Measurements from ENCODE around the gene RBFOX2. TPM values are rescaled to one million over a fixed set of nuclear protein-coding genes. Genes with fewer than 3 reads are reported as not detected.

The RBFOX2 gene
- total RNA-seq, 2 experiments from 2014 or later: 54.3 to 78.7 TPM

- DNase-seq (ENCODE audit: low spot score): no peak
- CTCF ChIA-PET (ENCODE audit: unreplicated experiment): no interaction called here
- Histone ChIP-seq H3K9me2 (ENCODE audit: insufficient read depth, low read length) (no peaks in the 10 kb centered on the region), H3K9me3 (ENCODE audit: low read length) (no peaks in the 10 kb centered on the region), H3K36me3 (ENCODE audit: insufficient read depth, low read length) (peaks cover 24% of the 10 kb centered on the region), H3K4me3 (ENCODE audit: low read depth, low read length, poor library complexity, severe bottlenecking) (no peak overlapping the region), H3K27ac (ENCODE audit: low read depth, low read length, poor library complexity, severe bottlenecking) (no peak overlapping the region), H2AFZ (ENCODE audit: low read length) (no peak overlapping the region), H3K4me2 (ENCODE audit: low read length) (no peak overlapping the region), H3K79me2 (ENCODE audit: insufficient read depth, low read depth, low read length) (no peaks in the 10 kb centered on the region), H4K20me1 (ENCODE audit: insufficient read depth, low read length) (peaks cover 6% of the 10 kb centered on the region), H3K4me1 (ENCODE audit: insufficient read depth, low read length, poor library complexity, severe bottlenecking) (peaks cover 5% of the 10 kb centered on the region)
- intact Hi-C loops (cut with micrococcal nuclease; ENCODE audit: unreplicated experiment): no loop called here
- POLR2A ChIA-PET: interaction anchor here (0.6 kb wide), 2 partner anchors 17 to 1908 kb away, joined by 3 read pairs; no protein-coding TSS in a partner anchor
- no TSS peak for BruUV-seq (replicated peaks)
- TF ChIP-seq EZH2phosphoT487 (IDR thresholded peaks at IDR 0.05; ENCODE audit: borderline replicate concordance, low read depth, low read length) (no peak), CTCF (conservative IDR thresholded peaks at IDR 0.05; ENCODE audit: low read length) (no peak)
Observed at GRCh38 chr22:35984183-35985175, 44.1 kb downstream of the RBFOX2 start.

- Histone ChIP-seq H3K36me3 (ENCODE audit: insufficient read depth, low read length) (peaks cover 24% of the 10 kb centered on the region), H3K9me2 (ENCODE audit: insufficient read depth, low read length) (no peaks in the 10 kb centered on the region), H3K4me2 (ENCODE audit: low read length) (no peak overlapping the region), H3K9me3 (ENCODE audit: low read length) (no peaks in the 10 kb centered on the region), H2AFZ (ENCODE audit: low read length) (no peak overlapping the region), H3K79me2 (ENCODE audit: insufficient read depth, low read depth, low read length) (peaks cover 5% of the 10 kb centered on the region; the same call in 1 of the 2 replicates), H3K4me1 (ENCODE audit: insufficient read depth, low read length, poor library complexity, severe bottlenecking) (no peaks in the 10 kb centered on the region), H3K4me3 (ENCODE audit: low read depth, low read length, poor library complexity, severe bottlenecking) (no peak overlapping the region), H3K27ac (ENCODE audit: low read depth, low read length, poor library complexity, severe bottlenecking) (no peak overlapping the region), H4K20me1 (ENCODE audit: insufficient read depth, low read length) (peaks cover 3% of the 10 kb centered on the region; the same call in 1 of the 2 replicates)
- ChIA-PET POLR2A (interaction anchor here (1.4 kb wide), 1 partner anchor 21 kb away, joined by 3 read pairs; no protein-coding TSS in a partner anchor), CTCF (ENCODE audit: unreplicated experiment) (no interaction called here)
- intact Hi-C loops (cut with micrococcal nuclease; ENCODE audit: unreplicated experiment): no loop called here
- TF ChIP-seq CTCF (conservative IDR thresholded peaks at IDR 0.05; ENCODE audit: low read length) (no peak), EZH2phosphoT487 (IDR thresholded peaks at IDR 0.05; ENCODE audit: borderline replicate concordance, low read depth, low read length) (no peak)
- DNase-seq (ENCODE audit: low spot score): no peak
- no TSS peak for BruUV-seq (replicated peaks)
Observed at GRCh38 chr22:35981900-35982299, 46.7 kb downstream of the RBFOX2 start.

- no peaks in the 10 kb centered on the region for H3K9me2 ChIP-seq (ENCODE audit: insufficient read depth, low read length)
- no peaks in the 10 kb centered on the region for H3K9me3 ChIP-seq (ENCODE audit: low read length)
- TF ChIP-seq CTCF (conservative IDR thresholded peaks at IDR 0.05; ENCODE audit: low read length): no peak
- TF ChIP-seq EZH2phosphoT487 (IDR thresholded peaks at IDR 0.05; ENCODE audit: borderline replicate concordance, low read depth, low read length): no peak
- no peak for DNase-seq (ENCODE audit: low spot score)
- no peaks in the 10 kb centered on the region for H3K4me1 ChIP-seq (ENCODE audit: insufficient read depth, low read length, poor library complexity, severe bottlenecking)
- peaks cover 6% of the 10 kb centered on the region; the same call in 1 of the 2 replicates for H3K79me2 ChIP-seq (ENCODE audit: insufficient read depth, low read depth, low read length)
- intact Hi-C loops (cut with micrococcal nuclease; ENCODE audit: unreplicated experiment): no loop called here
- H3K27ac ChIP-seq (ENCODE audit: low read depth, low read length, poor library complexity, severe bottlenecking): no peak overlapping the region
- BruUV-seq (replicated peaks): no TSS peak
- POLR2A ChIA-PET: no interaction called here
- no peaks in the 10 kb centered on the region for H4K20me1 ChIP-seq (ENCODE audit: insufficient read depth, low read length)
- peaks cover 12% of the 10 kb centered on the region; the same call in 1 of the 2 replicates for H3K36me3 ChIP-seq (ENCODE audit: insufficient read depth, low read length)
- CTCF ChIA-PET (ENCODE audit: unreplicated experiment): no interaction called here
- H3K4me2 ChIP-seq (ENCODE audit: low read length): no peak overlapping the region
- H2AFZ ChIP-seq (ENCODE audit: low read length): no peak overlapping the region
- H3K4me3 ChIP-seq (ENCODE audit: low read depth, low read length, poor library complexity, severe bottlenecking): no peak overlapping the region
Observed at GRCh38 chr22:35978889-35979288, 49.7 kb downstream of the RBFOX2 start.

Measured in OCI-LY7 (cell line).